ENCODE data around the gene NDUFV1.
"Not testable (repeated sequence)": the region's sequence is repeated elsewhere in the genome, so short reads cannot be mapped to it uniquely, and the experiment has no call there.

NDUFV1 gene

DNA sequence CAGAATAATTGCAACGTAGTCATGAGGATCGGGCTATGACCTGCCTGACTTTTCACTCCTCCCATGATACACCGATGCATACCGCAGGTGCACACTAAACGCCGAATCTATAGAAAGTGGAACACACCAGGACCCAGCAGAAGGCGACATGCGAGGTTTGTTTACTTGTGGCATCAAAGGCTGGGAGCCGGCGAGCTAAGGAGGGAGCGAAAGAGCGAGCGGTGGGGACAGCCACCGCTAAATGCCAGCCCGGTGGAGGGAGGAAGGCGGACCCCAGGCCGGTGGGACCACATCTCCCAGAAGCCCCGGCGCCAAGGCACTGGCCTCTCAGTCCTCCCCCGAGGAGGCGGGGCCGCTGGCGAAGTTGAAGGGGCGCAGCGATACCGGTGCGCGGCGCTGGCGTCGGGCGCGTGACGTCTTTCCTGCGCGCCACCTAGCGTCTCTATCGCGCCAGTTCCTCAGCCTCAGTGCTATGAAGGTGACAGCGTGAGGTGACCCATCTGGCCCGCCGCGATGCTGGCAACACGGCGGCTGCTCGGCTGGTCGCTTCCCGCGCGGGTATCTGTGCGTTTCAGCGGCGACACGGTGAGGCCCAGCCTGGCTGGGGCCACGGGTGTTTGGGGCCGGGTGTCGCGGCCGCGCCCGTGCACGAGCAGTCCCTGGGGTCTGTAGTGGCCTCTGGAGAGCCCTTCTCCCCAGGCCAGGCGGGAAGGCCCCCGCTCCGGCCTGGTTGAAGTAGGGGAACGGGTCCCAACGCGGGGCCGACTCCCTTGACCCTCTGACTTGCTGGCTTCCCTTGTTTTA, at the start of gene NDUFV1:
TSS of gene NDUFV1 (plus strand) at position 445 of the 804 bp plus-strand sequence. CDS start at position 514, 69 bp downstream.
- DNase-seq (ENCODE audit: low spot score): peak; percentile 95

- peak; percentile 6 for DNase-seq (ENCODE audit: low spot score)
Observed at GRCh38 chr11:67558084-67558772, 48.5 kb upstream of the NDUFV1 start.

DNA sequence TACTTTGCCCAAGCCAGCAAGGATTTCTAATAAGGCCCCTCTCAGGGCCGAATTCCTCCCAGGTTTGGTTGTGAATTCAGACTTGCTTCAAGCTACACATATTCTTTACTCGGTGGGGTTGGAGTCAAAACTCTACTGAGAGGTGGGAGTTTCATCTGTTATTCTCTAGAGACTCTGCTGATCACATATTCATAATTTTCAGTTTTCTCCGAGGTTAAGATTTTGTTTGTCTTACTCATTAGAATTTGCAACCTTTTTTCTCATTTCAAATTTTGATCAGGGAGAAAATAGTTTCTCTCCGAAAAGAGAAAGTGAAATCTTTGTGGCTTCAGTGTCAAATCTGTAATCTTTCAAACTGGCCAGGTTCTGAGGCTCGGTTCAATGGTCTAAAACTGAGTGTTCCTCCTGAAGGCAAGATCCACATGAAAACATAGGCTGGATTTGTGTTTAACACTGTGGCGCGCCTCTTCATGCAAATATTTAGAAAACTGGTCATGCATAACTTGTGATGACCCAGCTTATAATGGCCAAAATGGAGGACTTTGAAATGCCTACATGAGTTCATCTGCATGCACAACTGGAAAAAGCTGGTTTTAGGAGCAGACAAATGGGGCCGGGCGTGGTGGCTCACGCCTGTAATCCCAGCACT, 44.6 kb upstream of the NDUFV1 start:
- peak; percentile 19 for DNase-seq (ENCODE audit: low spot score)

DNA sequence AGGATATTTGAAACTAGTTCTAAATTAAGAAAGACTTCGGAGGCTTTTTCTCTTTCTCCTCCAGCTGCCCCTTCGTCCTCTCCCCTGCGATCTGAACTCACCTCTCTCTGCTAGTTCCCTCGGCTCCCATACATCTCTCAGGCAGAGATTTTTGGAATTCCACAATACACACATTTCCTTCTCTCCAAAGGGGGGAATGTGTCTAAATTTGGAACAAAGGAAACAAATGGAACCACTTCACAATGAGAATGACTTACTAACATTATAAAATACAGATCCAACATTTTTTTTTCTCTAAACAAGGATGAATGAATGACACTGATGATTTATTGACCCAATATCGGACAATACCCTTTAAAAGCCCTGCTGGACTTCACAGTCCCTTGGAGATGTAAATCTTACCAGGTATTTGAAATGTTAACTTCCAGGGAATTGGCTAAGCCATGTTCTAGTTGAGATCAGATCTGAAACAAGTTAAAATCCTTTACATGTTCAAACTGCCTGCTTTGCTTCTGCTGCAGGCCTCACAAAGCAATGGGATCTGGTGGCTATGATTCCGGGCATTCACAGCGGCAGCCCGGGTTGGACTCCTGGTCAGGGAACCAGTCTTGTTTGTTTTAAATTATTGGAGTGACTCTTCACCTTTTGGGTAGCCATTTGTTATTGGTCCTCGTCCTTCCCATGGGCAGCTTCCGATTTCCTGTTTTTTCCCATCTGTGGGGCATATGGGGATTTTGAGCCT, 43.6 kb upstream of the NDUFV1 start:
- peak; percentile 24 for DNase-seq (ENCODE audit: low spot score)

DNA sequence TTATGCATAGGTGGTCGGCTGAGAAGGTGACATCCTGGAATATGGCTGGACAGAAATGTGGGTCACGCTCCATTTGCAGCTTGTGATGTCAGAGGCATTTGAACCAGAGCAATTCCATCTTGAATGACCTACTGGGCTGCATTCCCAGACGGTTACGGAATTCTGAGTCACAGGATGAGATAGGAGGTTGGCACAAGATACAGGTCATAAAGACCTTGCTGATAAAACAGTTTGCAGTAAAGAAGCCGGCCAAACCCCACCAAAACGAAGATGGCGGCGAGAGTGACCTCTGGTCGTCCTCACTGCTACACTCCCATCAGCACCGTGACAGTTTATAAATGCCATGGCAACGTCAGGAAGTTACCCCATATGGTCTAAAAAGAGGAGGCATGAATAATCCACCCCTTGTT, 43.0 kb upstream of the NDUFV1 start:
- DNase-seq (ENCODE audit: low spot score): not testable (repeated sequence)

DNA sequence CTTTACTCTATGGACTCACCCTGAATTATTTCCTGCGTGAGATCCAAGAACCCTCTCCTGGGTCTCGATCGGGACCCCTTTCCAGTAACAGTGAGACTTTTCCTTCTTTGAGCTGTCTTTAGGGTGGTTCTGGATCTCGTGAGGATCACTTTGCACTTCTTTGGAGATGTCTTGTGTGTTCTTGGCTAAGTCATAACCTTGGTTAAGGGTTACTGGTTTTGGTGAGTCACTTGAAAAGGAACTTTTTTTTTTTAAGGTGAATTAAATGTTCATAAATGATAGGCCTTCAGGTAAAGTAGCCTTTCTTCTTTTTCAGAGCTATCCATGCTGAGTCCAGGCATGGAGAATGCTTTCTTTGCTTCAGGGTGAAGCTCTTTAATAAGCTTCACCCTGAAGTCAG, 42.5 kb upstream of the NDUFV1 start:
- peak; percentile 1 for DNase-seq (ENCODE audit: low spot score)

DNA sequence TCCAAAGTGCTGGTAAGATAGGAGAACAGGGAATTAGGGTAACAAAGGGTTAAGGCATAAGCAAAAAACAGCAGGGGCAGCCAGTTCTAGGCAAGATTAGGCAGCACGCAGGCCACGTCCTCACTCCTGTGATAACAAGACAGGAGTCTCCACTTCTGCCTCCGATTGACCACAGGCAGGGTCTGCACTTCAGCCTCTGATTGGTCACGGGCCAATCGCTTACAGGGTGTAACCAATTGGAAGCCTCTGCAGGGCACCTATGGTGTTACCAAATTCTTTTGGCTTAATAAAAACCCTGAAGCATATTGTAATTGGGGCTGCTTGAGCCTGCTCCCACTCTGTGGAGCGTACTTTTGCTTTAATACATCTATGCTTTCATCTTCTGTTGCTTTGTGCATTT, 35.3 kb upstream of the NDUFV1 start:
- peak; percentile 0 for DNase-seq (ENCODE audit: low spot score)

DNA sequence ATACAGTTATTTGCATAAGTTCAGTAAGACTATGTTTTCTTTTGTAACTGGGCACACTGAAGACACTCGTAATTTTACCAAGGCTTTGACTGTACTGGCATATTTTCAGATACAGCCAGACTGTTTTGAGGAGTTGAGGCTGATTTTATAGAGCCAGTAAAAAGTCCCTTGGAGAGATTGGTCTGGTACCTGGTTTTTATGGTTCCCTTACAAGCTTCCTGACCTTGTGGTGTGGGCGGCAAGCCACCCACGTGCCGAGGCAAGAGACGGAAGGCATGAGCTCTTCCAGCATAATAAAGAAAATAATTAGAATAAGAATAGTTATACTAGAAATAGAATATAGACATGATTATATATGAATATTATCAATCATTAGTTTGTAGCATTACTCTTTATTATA, 34.4 kb upstream of the NDUFV1 start:
- DNase-seq (ENCODE audit: low spot score): no peak

GRCh38 chr11:67572747-67573419, 33.9 kb upstream of the NDUFV1 start:
- peak; percentile 43 for DNase-seq (ENCODE audit: low spot score)

GRCh38 chr11:67574938-67575337, 31.8 kb upstream of the NDUFV1 start:
- DNase-seq (ENCODE audit: low spot score): no peak

- peak; percentile 31 for DNase-seq (ENCODE audit: low spot score)
Observed at GRCh38 chr11:67576735-67577475, 29.8 kb upstream of the NDUFV1 start.

GRCh38 chr11:67577951-67578350, 28.8 kb upstream of the NDUFV1 start:
- peak; percentile 1 for DNase-seq (ENCODE audit: low spot score)

GRCh38 chr11:67581469-67581868, 25.3 kb upstream of the NDUFV1 start:
- no peak for DNase-seq (ENCODE audit: low spot score)

DNA sequence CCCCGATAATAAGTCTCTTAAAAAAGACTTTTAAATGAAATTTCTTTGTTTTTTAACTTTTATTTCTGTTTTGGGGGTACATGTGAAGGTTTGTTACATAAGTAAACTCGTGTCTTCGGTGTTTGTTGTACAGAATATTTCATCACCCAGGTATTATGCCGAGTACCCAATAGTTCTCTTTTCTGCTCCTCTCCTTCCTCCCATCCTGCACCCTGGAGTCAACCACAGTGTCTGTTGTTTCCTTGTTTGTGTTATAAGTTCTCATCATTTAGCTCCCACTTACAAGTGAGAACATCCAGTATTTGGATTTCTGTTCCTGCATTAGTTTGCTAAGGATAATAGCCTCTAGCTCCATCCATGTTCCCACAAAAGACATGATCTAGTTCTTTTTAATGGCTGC, 24.7 kb upstream of the NDUFV1 start:
- no peak for DNase-seq (ENCODE audit: low spot score)

DNA sequence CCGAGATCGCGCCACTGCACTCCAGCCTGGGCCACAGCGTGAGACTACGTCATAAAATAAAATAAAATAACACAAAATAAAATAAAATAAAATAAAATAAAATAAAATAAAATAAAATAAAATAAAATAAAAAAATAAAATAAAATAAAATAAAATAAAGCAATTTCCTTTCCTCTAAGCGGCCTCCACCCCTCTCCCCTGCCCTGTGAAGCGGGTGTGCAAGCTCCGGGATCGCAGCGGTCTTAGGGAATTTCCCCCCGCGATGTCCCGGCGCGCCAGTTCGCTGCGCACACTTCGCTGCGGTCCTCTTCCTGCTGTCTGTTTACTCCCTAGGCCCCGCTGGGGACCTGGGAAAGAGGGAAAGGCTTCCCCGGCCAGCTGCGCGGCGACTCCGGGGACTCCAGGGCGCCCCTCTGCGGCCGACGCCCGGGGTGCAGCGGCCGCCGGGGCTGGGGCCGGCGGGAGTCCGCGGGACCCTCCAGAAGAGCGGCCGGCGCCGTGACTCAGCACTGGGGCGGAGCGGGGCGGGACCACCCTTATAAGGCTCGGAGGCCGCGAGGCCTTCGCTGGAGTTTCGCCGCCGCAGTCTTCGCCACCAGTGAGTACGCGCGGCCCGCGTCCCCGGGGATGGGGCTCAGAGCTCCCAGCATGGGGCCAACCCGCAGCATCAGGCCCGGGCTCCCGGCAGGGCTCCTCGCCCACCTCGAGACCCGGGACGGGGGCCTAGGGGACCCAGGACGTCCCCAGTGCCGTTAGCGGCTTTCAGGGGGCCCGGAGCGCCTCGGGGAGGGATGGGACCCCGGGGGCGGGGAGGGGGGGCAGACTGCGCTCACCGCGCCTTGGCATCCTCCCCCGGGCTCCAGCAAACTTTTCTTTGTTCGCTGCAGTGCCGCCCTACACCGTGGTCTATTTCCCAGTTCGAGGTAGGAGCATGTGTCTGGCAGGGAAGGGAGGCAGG, 23.2 kb upstream of the NDUFV1 start, which contains the start of gene GSTP1:
TSS of gene GSTP1 (plus strand) at position 566 of the 958 bp plus-strand sequence. CDS start at position 598, 32 bp downstream.
- DNase-seq (ENCODE audit: low spot score): peak; percentile 94

DNA sequence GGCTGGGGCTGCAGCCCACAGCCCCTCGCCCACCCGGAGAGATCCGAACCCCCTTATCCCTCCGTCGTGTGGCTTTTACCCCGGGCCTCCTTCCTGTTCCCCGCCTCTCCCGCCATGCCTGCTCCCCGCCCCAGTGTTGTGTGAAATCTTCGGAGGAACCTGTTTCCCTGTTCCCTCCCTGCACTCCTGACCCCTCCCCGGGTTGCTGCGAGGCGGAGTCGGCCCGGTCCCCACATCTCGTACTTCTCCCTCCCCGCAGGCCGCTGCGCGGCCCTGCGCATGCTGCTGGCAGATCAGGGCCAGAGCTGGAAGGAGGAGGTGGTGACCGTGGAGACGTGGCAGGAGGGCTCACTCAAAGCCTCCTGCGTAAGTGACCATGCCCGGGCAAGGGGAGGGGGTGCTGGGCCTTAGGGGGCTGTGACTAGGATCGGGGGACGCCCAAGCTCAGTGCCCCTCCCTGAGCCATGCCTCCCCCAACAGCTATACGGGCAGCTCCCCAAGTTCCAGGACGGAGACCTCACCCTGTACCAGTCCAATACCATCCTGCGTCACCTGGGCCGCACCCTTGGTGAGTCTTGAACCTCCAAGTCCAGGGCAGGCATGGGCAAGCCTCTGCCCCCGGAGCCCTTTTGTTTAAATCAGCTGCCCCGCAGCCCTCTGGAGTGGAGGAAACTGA, 22.4 kb upstream of the NDUFV1 start:
- peak; percentile 57 for DNase-seq (ENCODE audit: low spot score)

GRCh38 chr11:67584881-67585873, 21.6 kb upstream of the NDUFV1 start:
- DNase-seq (ENCODE audit: low spot score): no peak

DNA sequence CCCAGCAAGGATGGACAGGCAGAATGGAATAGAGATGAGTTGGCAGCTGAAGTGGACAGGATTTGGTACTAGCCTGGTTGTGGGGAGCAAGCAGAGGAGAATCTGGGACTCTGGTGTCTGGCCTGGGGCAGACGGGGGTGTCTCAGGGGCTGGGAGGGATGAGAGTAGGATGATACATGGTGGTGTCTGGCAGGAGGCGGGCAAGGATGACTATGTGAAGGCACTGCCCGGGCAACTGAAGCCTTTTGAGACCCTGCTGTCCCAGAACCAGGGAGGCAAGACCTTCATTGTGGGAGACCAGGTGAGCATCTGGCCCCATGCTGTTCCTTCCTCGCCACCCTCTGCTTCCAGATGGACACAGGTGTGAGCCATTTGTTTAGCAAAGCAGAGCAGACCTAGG, 20.8 kb upstream of the NDUFV1 start:
- no peak for DNase-seq (ENCODE audit: low spot score)

Data from iPS-NIHi11 (cell line).